AG04449 (cell line): ENCODE data around the gene TMEM42.

ENCODE experiments used
- CTCF ChIA-PET: fragments of 350-600 bp; formaldehyde crosslinking; extraction: SDS; loops from one replicate; lab custom pipeline; 2021; ENCODE audit warnings: antibody characterized with exemption; lab: Yijun Ruan, JAX
- POLR2A ChIA-PET: fragments of 400-600, 350-600 bp; formaldehyde crosslinking; extraction: SDS; loops from one replicate; lab custom pipeline; 2020; ENCODE audit warnings: antibody characterized with exemption, inconsistent platforms; lab: Yijun Ruan, JAX
- DNase-seq: peaks from one replicate; pipeline ENCODE4 v3.0.0-alpha.2; 2010; ENCODE audit warnings: low read depth, low spot score
- H3K4me3 ChIP-seq: 2 replicates; pipeline ENCODE4 v1.5.1; 2011; ENCODE audit warnings: low read depth, mild to moderate bottlenecking, control low read depth, low read length
- TF ChIP-seq, protein P1 (sequence below): IDR thresholded peaks from one replicate; pipeline ENCODE4 v1.5.1; 2011; ENCODE audit warnings: mild to moderate bottlenecking, moderate library complexity, low read length, control low read depth, inconsistent platforms; ENCODE audit not compliant: insufficient read depth; ENCODE audit errors: missing control alignments

Gene TMEM42

DNA sequence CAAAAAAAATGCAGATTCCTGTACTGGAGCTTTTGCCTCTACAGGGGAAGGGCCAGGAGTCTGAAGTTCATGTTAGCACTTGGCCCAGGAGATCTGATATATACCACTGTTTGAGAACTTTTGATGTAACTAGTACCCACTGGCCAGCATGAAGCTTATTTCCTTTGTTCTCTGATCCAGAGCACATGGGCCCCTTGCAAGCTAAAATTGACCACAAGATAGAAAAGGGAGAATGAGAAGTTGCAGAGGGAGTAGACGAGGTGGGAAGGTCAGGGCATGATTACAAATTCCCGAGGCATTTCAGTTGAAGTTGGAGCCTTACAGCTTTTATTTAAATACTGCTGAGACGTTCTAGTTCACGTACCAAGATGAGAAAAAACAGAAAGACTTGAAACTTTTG lies 40.9 kb downstream of the TMEM42 start:
- ChIA-PET CTCF (interaction anchor here (2.6 kb wide), 1 partner anchor 10 kb away, joined by 15 read pairs; no protein-coding TSS in a partner anchor), POLR2A (no interaction called here)
- TF ChIP-seq, protein P1, sequence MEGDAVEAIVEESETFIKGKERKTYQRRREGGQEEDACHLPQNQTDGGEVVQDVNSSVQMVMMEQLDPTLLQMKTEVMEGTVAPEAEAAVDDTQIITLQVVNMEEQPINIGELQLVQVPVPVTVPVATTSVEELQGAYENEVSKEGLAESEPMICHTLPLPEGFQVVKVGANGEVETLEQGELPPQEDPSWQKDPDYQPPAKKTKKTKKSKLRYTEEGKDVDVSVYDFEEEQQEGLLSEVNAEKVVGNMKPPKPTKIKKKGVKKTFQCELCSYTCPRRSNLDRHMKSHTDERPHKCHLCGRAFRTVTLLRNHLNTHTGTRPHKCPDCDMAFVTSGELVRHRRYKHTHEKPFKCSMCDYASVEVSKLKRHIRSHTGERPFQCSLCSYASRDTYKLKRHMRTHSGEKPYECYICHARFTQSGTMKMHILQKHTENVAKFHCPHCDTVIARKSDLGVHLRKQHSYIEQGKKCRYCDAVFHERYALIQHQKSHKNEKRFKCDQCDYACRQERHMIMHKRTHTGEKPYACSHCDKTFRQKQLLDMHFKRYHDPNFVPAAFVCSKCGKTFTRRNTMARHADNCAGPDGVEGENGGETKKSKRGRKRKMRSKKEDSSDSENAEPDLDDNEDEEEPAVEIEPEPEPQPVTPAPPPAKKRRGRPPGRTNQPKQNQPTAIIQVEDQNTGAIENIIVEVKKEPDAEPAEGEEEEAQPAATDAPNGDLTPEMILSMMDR = no peak
- DNase-seq = no peak
- no peak overlapping the region for H3K4me3 ChIP-seq

DNA sequence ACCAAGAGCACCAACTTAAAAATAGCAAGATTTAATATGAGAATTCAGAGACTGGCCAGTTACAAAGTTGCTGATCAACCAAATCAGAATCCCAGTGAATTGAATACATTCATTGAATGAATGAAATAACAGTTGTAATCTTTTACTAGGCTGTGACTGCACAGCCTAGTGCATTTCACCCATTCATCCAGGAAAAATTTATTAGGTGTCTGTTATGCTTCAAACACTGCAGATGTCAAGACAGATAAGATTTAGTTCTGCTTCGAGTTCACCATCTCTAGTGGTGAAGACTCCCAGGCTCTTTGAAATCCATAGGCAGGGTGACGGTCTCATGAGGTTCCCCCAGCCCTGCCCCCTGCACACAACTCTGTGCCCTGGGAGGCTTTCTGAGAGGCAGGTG lies 41.6 kb downstream of the TMEM42 start:
- POLR2A ChIA-PET = no interaction called here
- CTCF ChIA-PET = interaction anchor here (2.6 kb wide), 1 partner anchor 10 kb away, joined by 15 read pairs; no protein-coding TSS in a partner anchor
- TF ChIP-seq, protein P1 = no peak
- no peak overlapping the region for H3K4me3 ChIP-seq
- DNase-seq = no peak

DNA sequence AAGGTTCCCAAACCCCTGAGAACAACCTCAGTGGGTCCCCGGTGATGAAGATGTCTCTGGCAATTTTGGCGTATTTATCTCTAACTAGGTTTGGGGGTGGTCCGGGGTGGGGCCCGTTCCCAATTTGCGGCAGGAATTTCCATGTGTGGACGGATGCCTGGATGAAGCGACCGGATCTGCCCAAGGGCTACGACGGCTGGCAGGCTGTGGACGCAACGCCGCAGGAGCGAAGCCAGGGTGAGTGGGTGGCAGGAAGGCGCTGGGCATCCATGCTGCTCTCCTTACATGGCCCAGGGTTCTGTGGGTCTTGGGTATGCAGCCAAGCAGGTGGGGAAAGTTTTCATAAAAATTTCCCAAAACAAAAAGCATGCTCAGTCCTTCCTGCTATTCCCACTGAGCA lies 42.0 kb downstream of the TMEM42 start:
- H3K4me3 ChIP-seq = no peak overlapping the region
- ChIA-PET CTCF (interaction anchor here (1.4 kb wide), 1 partner anchor 11 kb away, joined by 9 read pairs; no protein-coding TSS in a partner anchor), POLR2A (no interaction called here)
- TF ChIP-seq, protein P1 = no peak
- no peak for DNase-seq

DNA sequence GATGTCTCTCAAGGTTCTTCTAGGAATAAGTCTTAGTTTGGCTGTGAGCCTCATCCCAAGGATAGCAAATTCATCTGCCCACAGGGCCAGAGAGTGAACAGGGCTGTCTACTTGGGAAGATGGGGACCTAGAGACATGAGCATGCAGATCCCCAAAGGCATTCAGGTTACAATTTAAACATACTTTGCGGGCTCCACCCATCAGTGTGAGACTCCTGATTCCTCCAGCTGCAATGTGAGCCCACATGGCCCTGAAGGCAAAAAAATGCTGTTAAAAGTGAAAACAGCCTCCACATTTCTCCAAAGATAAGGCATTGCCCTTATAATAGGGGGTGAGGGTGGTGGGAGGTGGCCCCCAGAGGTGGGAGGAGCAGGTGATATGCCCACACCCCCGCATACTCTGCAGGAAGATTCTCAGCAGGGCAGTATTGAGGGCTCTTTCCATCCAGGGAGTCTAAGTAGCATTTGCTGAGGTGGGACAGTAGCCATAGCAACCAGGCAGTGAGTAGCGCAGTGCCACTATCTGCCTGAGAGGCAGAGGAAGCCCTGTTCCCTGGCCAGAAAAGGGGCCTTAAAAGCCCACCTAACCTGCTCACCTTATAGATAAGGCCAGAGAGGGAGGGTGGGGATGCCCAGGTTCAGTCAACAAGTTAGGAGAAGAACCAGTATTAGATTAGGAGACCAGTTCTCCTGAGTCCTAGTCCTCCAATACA lies 43.9 kb downstream of the TMEM42 start:
- ChIA-PET POLR2A (no interaction called here), CTCF (interaction anchor here (0.9 to 1.1 kb wide), 2 partner anchors 7 to 9 kb away, joined by 4 to 8 read pairs; no protein-coding TSS in a partner anchor)
- H3K4me3 ChIP-seq = no peak overlapping the region
- TF ChIP-seq, protein P1 = no peak
- no peak for DNase-seq

DNA sequence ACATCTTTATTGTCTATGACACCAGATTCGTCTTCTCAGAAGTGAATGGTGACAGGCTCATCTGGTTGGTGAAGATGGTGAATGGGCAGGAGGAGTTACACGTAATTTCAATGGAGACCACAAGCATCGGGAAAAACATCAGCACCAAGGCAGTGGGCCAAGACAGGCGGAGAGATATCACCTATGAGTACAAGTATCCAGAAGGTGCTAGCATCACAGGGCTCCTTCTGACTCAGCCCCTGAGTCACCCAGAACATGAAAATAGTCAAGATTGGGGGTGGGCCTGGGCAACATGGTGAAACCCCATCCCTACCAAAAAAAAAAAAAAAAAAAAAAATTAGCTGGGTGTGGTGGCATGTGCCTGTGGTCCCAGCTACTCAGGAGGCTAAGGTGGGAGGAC lies 45.3 kb downstream of the TMEM42 start:
- TF ChIP-seq, protein P1 = no peak
- H3K4me3 ChIP-seq = no peak overlapping the region
- no peak for DNase-seq
- CTCF ChIA-PET = interaction anchor here (0.8 to 1.2 kb wide), 2 partner anchors 17 to 92 kb away, joined by 3 read pairs; no protein-coding TSS in a partner anchor
- POLR2A ChIA-PET = no interaction called here

DNA sequence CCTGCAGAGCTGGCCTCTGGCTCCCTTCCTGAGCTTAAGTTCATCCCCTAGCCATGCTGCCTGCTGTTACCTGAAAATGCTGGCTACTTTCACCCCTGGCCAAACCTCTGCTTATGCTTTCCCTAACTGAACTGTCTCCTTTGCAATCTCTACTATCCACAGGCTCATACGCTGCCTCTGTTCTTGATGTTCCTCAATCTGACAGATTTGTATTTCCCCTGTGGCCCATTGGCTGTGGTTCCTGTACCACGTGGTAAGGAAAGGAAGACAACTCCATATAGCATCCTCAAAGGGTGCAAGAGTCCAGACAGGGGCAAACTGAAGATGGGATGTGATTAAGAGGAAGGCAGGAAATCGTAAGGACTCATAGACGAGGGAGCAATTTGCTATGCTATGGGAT lies 45.9 kb downstream of the TMEM42 start:
- no peak for DNase-seq
- CTCF ChIA-PET = interaction anchor here (1.3 kb wide), 1 partner anchor 10 kb away, joined by 3 read pairs; no protein-coding TSS in a partner anchor
- H3K4me3 ChIP-seq = no peak overlapping the region
- POLR2A ChIA-PET = no interaction called here
- TF ChIP-seq, protein P1 = no peak
